Right renal pelvis (tissue), 4 donors: Measurements from ENCODE around the gene IL1RAPL1. TPM values are rescaled to one million over a fixed set of nuclear protein-coding genes. Genes with fewer than 3 reads are reported as not detected.

Source experiments
- DNase-seq, 4 donors: peaks; one replicate each; pipeline ENCODE4 v3.0.0-alpha.2; 2013; ENCODE audit warnings: low read depth in 4 of 4, low spot score in 3 of 4, missing footprints in 1 of 4
- polyA plus RNA-seq, 4 donors: library from polyadenylated mRNA; unstranded; fragments of 120-200 nt; gene quantifications; one replicate each; pipeline ENCODE4 v1.2.1, GENCODE V29; 2013; ENCODE audit not compliant: insufficient read length in 4 of 4

IL1RAPL1 gene
- polyA plus RNA-seq, 4 donors = 2.4 to 3.1 (median 2.8) TPM

DNA sequence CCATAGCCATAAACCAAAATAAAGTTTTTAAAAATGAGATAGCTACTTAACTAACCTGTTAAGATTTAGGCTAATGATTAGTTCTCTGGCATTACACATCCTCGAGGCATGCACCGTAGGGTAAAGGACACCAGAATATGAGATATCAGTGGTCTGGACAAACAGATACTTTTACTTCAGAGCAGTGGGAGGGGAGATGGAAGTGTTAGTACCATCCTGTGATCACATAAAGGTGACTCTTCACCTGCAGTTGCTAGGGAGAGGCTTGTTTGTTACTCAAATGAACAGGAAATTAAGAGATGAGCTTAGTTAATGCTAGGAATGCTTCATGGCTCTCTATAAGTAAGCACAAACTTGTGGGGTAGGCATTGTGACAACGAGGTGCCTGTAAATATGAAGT lies 1003.7 kb downstream of the IL1RAPL1 start:
- no peak for DNase-seq

DNA sequence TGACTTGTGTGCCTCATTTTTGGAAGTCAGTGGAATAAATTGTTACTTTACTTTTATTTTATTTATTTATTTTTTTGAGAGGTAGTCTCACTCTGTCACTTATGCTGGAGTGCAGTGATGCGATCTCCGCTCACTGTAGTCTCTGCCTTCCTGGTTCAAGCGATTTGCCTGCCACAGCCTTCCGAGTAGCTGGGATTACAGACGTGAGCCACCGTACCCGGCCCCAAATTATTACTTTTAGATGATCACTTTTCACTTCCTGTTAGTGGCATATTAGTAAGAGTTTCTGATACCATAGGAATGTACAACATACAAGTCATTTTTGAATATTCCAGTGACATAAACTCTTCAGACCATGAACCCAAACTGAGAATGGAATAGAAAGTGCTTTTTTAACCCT lies 1017.1 kb downstream of the IL1RAPL1 start:
- DNase-seq = no peak

DNA sequence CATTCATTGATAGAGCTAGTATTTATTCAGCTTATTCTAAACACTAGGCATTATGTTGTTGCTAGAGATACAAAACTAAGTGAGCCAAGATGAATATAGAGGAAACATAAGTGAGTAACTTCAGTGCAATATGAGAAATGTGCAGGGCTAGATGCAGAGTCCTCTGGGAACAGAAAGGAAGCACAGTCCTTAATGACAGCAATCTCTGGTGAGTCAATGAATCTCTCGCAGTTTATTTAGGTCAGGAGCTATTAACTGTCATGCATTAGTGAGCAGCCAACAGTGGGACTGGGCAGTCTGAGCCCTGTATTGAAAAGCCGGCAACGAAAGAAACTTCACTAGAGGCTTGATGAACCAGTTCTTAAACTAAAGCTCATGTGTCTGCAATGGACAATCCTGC lies 1030.0 kb downstream of the IL1RAPL1 start:
- no peak for DNase-seq

DNA sequence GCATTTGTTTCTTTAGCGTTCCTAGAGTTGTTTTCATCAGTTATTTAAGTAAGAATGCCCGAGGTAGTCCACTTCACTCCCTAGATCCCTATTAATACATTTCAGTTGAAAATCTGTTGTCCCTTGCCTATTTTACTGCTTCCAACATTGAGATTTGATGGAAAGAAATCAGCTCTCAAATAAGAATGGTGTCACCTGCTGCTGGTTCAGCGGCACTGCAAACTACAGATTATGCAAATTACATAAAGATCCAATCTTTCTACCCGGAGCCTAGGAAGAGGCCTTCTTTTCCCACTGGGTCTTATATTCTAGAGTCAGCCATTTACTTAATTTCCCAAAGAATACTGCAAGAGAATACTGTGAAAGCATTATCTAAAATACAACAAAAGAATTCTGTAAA lies 1030.5 kb downstream of the IL1RAPL1 start:
- DNase-seq = no peak

DNA sequence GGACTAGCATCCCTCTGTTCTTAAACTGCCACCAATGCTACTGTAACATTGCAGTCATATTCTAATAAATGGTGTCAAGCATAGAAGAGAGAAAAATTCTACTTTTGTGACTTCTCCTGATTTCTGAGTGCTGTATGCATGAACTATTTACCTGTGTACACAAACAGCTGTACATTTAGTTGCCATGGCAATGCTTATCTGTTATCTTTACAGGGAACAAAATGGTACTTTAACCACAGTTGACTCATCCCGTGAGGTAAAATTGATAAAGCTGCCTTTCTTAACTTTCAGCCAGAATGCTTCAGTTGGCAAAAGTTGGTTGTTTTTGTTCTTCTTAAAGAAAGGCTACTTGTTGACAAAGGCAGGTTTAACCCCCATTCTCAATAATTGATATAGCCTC lies 1040.6 kb downstream of the IL1RAPL1 start:
- DNase-seq = no peak

DNA sequence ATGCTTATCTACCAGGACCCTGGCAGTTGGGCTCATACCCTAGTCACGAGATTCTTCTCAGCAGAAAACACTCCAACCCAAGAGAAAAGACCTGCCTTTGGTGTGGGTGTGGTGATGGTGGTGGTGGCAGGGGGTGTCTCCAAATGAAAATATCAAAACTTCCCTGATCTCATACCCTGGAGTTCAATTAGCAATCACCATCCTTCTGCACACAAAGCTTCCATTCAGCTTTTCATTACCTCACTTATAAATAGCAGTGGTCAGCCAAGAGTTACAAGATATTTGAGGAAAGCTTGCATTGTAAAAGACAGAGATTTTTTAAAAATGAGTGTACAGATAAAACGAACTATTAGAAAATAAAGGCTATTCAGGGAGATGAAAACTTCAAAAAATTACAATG lies 1047.3 kb downstream of the IL1RAPL1 start:
- DNase-seq = no peak

DNA sequence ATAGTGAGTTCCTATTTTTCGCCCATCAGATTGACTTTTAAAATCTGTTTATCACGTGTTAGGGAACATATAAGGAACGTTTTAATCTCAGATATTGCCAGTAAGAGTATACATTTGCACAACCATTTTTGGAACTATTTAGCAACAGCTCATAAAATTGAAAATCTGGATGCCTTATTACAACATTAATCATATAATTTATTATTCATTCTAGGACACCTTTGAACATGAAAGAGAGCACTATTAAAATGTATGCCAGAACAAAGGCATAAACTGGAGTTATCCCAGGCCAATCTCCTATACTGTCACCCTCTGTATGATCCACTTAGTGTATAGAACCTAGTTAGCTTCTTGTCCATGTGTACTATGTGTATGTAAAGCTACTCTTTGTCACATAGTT lies 1049.1 kb downstream of the IL1RAPL1 start:
- DNase-seq = no peak

DNA sequence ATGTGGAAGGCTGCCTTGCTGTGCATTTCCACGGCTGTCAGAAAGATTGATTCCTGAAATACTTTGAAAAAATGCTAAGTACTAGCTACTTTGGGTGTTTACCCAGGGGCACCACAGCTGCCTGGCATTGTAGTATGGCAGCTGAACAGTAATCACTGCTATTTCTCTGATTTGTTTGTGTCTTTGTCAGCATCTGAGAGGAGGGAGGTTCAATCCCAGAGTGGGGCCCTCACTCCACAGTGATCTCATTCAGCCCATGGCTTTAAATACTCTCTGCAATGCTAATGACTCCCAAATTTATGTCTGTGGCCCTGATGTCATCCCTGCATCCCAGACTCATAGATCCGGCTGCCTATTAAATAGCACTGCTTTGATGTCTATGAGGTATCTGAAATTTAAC lies 1052.9 kb downstream of the IL1RAPL1 start:
- no peak for DNase-seq

DNA sequence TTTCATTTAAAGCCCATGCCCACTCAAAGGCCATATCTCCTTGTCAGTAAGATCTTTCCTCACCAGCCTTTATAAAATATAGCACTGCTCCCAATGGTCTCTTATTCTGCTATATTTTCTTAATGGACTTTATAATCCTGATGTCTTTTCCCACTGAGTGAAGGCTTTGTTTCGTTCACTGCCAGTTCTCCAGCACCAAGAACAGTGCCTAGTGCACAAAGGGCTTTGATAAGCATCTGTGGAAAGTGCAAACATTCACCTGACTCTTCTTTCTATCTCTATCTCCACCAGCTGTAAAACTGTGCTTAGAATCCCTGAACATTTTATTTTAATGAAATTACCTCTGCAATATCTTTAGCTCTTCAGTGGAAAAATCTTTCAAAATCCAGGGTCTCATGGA lies 1054.2 kb downstream of the IL1RAPL1 start:
- no peak for DNase-seq

DNA sequence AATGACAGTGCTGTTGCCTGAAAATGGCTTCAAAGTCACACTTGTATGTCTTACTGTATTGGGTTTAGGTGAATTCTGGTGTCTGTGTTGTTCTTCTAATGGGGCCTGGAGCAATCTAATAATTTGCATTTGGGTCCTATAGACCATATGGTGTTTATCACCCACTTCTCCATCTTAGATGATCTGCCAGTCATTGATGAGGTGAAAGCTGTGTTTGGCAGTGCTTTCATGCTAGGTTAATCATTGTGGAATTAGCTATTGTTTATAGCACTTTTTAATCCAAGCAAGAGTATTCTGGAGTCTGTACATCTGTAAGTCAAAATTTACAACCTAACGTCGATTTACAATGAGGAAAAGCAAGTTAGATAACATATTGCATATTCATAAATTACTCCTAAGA lies 1055.9 kb downstream of the IL1RAPL1 start:
- no peak for DNase-seq

DNA sequence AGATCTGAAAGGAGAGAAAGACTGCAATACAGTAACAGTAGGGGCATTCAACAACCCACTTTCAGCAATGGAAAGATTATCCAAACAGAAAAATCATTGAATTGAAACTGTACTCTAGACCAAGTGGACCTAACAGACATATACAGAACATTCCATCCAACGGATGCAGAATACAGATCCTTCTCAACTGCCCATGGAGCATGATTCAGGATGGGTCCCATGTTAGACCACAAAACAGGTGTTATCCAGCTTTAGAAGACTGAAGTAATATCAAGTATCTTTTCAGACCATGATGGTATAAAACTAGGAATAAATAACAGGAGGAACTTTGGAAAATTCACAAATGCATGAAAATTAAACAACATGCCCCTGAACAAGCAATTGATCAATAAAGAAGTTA lies 1060.9 kb downstream of the IL1RAPL1 start:
- DNase-seq = no peak

DNA sequence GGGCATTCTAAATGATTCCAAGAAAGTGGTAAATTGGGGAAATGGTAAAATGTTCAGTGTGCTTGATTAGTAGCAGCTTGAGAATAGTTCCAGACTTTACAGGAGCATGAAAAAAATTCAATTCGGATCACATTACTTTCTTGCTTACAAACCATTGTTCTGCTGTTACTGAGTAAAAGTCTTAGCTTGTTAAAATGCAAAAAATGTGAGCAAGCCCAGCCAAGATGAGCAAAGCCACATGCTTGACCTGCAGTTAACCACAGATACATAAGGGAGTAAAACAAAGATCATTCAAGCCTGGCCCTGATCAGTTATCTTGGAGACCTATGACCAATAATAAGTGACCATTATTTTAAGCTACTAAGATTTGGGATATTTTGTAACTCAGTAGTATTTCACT lies 1065.2 kb downstream of the IL1RAPL1 start:
- no peak for DNase-seq

DNA sequence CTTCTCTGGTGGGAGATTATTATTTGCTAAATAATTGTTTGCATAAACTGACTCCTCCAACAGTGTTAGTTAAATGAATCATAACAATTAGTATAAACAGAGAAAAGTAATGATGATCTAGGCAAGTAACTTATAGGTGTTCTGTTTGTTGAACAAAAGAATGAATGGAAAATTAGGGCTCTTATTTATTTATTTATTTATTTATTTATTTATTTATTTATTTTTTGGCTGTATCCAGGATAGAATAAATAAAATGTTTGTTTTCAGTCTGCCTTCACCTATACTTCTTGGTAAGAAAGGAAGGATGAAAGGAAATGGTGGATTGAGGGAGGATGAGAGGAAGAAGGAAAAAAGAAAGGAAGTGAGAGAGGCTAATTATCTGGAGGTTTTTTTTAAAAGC lies 1066.5 kb downstream of the IL1RAPL1 start:
- DNase-seq = no peak

DNA sequence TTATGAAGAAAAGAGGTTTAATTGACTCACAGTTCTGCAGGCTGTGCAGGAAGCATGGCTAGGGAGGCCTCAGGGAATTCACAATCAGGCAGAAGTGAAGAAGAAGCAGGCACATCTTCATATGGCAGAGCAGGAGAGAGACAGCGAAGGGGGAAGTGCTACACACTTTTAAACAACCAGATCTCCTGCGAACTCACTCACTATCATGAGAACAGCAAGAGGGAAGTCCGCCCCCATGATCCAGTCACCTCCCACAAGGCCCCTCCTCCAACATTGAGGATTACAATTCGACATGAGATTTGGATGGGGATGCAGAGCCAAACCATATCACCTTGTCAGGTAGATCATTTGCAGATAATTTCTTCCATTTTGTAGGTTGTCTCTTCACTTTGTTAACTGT lies 1072.7 kb downstream of the IL1RAPL1 start:
- no peak for DNase-seq

DNA sequence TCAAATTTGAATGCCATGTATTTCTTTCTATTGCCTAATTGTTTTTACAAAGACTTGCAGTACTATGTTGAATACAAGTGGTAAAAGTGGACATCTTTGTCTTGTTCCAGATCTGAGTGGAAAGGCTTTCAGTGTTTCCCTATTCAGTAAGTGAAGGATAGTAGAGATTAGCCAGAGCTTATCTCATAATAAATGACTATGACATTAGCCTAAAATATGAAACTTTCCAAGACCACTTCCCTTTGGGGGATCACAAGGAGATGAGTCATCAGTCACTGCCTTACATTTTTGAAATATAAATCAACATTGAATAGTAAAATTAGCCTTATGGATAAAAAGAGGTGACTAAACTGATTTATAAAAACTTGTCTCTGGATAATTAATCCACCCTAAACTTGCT lies 1074.0 kb downstream of the IL1RAPL1 start:
- no peak for DNase-seq

DNA sequence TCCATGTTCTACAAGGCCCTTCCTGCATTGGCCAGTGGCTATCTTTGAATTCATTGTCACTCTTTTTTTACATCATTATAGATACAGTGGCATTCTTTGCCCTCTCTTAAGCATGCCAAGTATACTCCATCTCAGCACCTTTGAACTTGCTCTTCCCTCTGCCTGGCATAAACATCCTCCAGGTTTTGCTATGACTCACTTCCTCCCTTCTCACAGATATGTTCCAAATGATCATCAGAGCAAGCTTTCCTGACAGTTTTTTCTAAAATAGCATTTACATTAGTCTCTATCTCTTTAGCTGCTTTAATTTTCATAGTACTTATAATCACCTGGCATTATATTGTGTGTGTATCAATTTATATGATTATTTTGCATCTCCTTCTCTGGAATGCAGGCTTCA lies 1074.9 kb downstream of the IL1RAPL1 start:
- DNase-seq = no peak

DNA sequence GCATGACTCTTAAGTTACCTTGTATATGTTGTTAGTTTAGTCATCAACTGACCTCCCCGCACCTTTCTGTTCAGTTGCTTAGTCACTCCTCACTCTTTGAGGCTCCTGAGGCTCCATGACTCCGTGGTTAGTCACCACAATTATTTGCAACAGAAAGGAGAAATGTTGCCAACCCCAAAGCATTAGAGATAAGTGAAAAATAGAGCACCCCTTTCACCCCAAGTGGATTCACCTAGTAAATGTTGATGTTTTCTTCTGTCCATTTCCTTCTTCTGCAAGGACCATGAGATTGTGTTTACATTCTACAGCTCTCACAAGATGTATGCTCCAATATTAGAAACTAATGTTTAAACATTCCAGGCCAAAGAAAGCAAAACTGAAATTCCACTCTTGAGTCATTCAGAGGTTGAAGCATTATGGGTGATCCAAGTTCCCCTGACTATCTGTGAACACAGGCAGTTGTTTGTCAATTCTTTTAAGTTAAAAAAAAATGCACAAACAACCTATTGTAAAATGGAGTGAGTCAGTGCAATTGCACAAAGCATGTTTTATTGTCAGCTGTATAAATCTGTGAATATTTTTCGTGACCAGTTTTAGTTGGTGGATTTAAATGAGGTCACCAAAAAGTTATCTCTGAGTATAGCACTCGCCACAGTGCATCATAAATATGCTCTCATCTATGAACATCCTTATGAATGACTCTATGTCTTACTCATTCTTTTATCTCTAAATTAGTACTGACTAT lies 1075.7 kb downstream of the IL1RAPL1 start:
- DNase-seq = no peak

DNA sequence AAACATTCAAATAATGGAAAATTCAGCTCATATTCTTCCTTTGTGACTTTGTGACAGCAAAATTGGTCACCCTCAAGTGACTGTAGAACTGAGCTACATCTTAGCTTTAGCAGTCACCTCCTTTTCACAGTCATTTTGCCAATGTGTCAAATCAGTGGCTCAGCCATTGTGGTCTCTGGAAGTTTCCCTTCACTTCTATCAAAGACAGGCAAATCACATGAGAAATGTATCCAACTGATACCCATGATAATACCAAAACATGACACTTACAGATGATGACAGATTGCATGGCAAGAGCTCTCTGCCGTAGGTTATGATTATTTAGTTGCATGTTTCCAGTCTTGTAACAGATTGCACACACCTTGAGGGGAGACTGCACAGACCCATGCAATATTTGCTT lies 1078.3 kb downstream of the IL1RAPL1 start:
- DNase-seq = no peak

DNA sequence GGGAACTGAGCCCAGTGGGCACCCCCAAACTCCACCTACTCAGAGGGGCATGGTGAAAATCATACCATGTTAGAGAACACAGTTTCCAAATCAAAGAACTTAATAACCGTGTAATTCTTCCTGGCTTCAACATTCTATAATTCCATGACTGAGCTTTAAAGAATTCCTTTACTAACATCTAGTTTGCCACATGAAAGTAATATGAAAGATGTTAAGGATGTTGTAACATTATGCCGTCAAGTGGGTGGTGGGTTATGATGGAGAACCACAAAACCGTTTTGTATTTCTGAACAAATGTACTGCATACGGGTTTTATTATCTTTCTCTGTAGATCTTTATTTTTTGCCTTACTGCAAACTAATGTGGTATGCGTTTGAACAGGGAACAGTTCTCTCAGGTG lies 1079.1 kb downstream of the IL1RAPL1 start:
- no peak for DNase-seq

DNA sequence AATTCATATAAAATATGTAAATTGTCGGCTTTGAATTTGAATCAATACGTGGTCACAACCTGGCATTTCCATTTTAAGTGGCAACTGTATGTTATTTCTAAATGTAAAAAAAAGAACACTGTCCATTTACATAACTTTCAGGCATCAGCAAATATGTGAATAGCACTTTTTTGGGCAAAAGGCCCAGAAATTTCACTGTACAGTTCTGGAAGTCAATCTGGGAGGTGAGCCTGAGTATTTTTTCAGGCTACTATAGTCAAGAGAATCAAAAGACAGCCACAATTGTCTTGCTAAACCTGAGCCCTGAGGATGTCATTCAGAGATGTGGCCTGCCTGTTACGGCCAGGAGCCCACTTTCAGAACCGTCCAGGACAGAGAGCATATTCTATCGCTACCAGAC lies 1084.2 kb downstream of the IL1RAPL1 start:
- DNase-seq = no peak

DNA sequence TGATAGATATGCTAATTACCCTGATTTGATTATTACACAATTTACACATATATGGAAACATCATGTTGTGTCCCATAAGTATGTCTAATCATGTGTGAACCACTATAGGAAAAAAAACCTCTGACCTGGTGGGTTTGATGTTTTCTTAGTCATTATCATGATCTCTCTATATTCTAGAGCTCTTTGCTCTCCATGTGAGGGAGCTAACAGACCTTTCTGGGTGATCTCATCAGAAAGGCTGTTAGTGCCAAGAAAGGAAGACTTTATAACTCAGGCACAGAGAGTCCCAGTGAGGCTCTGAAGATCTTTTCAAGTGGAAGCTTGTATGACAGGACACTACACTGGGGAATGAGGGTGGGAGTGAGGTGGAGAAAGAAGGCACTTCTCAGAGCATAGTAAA lies 1100.4 kb downstream of the IL1RAPL1 start:
- DNase-seq = no peak

DNA sequence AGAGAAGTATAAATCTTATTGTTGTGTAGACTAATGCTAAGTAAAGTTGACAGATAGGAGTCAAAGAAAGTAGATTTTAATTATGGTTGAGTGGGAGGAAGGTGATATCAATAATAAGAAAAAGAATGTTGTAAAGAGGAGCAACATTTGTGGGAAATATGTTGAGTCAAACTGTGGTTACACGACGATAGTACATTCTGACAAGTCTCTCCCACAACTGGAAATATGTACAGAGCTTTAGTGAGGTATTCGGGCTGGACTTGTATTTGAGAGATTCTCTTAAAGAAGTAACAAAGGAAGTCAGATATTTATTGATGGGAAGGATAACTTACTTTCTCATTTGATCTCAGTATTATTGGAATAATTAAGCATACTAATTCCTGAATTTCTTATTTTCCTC lies 1102.8 kb downstream of the IL1RAPL1 start:
- DNase-seq = no peak

DNA sequence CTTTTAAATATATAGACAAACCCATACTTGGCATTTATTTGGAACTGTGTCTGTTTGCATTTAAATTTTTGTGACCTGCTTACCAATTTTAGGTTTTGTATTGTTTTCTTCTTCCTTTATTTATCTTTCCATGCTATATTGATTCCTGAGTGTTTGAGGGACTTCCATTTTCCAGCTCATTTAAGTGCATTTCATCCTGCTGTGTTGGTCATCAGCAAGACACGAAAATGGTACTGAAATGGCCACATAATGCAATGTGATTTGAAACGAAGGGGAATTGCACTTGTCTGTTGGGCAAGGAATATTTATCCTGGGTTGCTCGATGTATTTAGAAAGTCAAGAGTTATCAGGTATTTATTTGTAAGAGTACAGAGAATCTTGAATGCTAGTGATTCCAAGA lies 1103.8 kb downstream of the IL1RAPL1 start:
- DNase-seq = no peak
